G401.6 (cell line): ENCODE results near the gene POU6F2.

Experiments
- FAIRE-seq: peaks from 2 replicates; lab custom pipeline; 2012; peaks lifted over from hg19 to GRCh38; lab: Jason Lieb, UNC

POU6F2 gene

GRCh38 chr7:39510864-39511354 is 533.2 kb downstream of the POU6F2 start:
- no peak for FAIRE-seq

- FAIRE-seq, result no peak
These were observed 538.0 kb downstream of the POU6F2 start for GRCh38 chr7:39515534-39516228.

GRCh38 chr7:39516498-39516897 is 538.8 kb downstream of the POU6F2 start:
- no peak for FAIRE-seq

- FAIRE-seq, result no peak
These were observed 539.5 kb downstream of the POU6F2 start for GRCh38 chr7:39517240-39517639.
